ENCODE measurements around the gene SPATC1L. TPM values are rescaled to one million over a fixed set of nuclear protein-coding genes. Genes with fewer than 3 reads are reported as not detected.

SPATC1L gene
- total RNA-seq, 4 donors from 2014 or later, result 1.3 to 22.0 (median 7.0) TPM

DNA sequence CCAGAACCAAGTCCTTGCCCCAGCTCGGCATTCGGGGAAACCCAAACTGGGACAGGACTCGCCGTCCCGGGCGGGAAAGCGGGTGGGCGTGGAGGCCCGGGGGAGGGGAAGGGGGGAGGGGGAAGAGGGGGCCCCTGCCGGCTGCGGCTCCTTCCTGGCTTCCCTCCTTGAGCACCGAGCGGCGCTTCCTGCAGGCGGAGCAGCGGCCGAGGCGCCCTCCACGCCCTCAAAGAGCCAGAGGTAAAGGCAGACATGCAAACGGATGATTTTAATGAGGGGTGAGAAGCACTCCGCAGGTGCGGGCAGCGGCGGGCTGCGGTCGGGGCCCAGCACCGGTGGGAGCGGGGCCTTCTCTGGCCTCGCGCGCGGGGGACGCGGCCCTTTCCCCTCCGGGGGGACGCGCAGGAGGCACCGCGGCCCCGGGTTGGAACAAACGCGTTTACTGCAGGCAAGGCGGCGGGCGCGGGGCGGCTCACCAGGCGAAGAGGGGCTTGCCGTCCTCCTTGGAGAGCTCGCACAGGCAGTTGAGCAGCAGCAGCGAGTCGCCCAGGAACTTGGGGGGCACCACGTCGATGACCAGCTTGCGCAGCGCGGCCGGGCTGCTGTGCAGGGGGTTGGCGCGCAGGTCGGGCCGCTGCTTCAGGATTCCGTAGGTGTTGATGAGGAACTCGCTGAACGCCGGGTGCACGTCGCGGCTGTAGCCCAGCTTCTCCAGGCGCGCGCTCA lies 23.2 kb downstream of the SPATC1L start:
- Histone ChIP-seq H3K4me1 (peaks cover 0 to 14% (median 0%) of the 10 kb centered on the region in 4 donors), H3K9me3 (no peaks in the 10 kb centered on the region), H3K4me3 (peak overlapping the region in 1 of 4 donors; percentile 22), H3K27ac (replicated peaks in 1 of 4) (no peak overlapping the region), H3K27me3 (peaks cover 0 to 46% (median 2%) of the 10 kb centered on the region in 4 donors), H3K36me3 (peaks cover 0 to 20% (median 0%) of the 10 kb centered on the region in 4 donors)
- intact Hi-C loops (cut with DNase I), result no loop called here
- TF ChIP-seq, protein P1, sequence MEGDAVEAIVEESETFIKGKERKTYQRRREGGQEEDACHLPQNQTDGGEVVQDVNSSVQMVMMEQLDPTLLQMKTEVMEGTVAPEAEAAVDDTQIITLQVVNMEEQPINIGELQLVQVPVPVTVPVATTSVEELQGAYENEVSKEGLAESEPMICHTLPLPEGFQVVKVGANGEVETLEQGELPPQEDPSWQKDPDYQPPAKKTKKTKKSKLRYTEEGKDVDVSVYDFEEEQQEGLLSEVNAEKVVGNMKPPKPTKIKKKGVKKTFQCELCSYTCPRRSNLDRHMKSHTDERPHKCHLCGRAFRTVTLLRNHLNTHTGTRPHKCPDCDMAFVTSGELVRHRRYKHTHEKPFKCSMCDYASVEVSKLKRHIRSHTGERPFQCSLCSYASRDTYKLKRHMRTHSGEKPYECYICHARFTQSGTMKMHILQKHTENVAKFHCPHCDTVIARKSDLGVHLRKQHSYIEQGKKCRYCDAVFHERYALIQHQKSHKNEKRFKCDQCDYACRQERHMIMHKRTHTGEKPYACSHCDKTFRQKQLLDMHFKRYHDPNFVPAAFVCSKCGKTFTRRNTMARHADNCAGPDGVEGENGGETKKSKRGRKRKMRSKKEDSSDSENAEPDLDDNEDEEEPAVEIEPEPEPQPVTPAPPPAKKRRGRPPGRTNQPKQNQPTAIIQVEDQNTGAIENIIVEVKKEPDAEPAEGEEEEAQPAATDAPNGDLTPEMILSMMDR (IDR thresholded peaks at IDR 0.05), result no peak
- no peak for TF ChIP-seq POLR2A (IDR thresholded peaks at IDR 0.05; ENCODE audit: low read depth)
- TF ChIP-seq POLR2AphosphoS5 (IDR thresholded peaks at IDR 0.05), result no peak
- 98% methylated on average over 47 of the region's 72 CpGs for WGBS
- DNase-seq (ENCODE audit: extremely low spot score), result no peak

DNA sequence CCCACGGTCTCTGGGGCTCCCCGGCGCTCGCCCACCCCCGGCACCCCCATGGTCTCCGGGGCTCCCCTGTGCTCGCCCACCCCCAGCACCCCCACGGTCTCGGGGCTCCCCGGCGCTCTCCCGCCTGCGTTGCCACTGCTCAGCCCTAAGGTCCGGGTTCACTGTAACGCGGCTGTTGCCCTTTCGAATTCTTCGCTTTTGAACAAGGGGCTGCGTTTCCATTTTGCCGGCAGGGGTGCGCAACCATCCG lies 23.7 kb downstream of the SPATC1L start:
- 92% methylated on average over 20 of the region's 22 CpGs for WGBS
- Histone ChIP-seq H3K36me3 (peaks cover 0 to 20% (median 0%) of the 10 kb centered on the region in 4 donors), H3K27ac (replicated peaks in 1 of 4) (no peak overlapping the region), H3K9me3 (no peaks in the 10 kb centered on the region), H3K27me3 (peaks cover 0 to 41% (median 2%) of the 10 kb centered on the region in 4 donors), H3K4me3 (no peak overlapping the region), H3K4me1 (peaks cover 0 to 14% (median 0%) of the 10 kb centered on the region in 4 donors)
- intact Hi-C loops (cut with DNase I), result no loop called here
- DNase-seq (ENCODE audit: extremely low spot score), result no peak
- TF ChIP-seq EP300 (IDR thresholded peaks at IDR 0.05) (no peak), POLR2AphosphoS5 (IDR thresholded peaks at IDR 0.05) (no peak), POLR2A (IDR thresholded peaks at IDR 0.05; ENCODE audit: low read depth) (no peak)
- TF ChIP-seq, protein P1 (IDR thresholded peaks at IDR 0.05), result no peak

DNA sequence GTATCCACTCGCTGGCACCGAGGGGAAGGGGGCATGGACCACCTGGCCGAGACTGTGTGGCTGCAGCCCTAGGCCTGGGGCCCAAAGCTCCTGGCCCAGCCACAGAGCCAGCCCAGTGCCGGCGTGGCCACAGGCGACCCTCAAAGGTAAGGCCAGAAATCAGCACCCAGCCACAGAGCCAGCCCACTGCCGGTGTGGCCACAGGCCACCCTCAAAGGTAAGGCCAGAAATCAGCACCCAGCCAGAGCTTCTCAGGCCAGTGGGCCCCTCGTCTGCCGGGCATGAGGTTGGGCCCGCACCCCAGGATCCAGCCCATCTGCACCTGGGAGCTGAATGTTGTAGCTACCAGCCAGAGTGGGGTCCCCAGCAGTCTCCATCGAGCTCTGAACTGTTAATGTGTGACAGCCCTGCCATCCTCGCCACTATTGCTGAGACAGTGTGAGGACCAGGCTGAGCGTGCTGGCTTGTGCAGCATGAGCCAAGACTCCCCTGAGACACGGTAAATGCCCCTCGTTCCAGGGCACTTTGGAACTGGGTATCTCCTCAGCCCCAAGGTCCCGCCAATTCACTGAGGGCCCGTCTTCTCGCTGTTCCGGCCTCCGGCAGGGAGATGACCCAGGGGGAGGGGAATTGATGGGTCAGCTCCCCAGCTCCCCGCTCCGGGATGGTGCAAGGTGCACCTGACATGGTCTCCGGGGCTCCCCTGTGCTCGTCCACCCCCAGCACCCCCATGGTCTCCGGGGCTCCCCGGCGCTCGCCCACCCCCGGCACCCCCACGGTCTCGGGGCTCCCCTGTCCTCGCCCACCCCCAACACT lies 24.2 kb downstream of the SPATC1L start:
- TF ChIP-seq POLR2AphosphoS5 (IDR thresholded peaks at IDR 0.05), result no peak
- TF ChIP-seq, protein P1 (IDR thresholded peaks at IDR 0.05), result no peak
- no peak for TF ChIP-seq EP300 (IDR thresholded peaks at IDR 0.05)
- TF ChIP-seq POLR2A (IDR thresholded peaks at IDR 0.05; ENCODE audit: low read depth), result no peak
- peaks cover 0 to 38% (median 2%) of the 10 kb centered on the region in 4 donors for H3K27me3 ChIP-seq
- H3K4me1 ChIP-seq, result peaks cover 0 to 14% (median 0%) of the 10 kb centered on the region in 4 donors
- intact Hi-C loops (cut with DNase I), result no loop called here
- DNase-seq (ENCODE audit: extremely low spot score), result no peak
- H3K27ac ChIP-seq (replicated peaks in 1 of 4), result no peak overlapping the region
- H3K4me3 ChIP-seq, result no peak overlapping the region
- H3K36me3 ChIP-seq, result peaks cover 0 to 20% (median 0%) of the 10 kb centered on the region in 4 donors
- WGBS, result 94% methylated on average over 25 of the region's 32 CpGs
- H3K9me3 ChIP-seq, result no peaks in the 10 kb centered on the region

DNA sequence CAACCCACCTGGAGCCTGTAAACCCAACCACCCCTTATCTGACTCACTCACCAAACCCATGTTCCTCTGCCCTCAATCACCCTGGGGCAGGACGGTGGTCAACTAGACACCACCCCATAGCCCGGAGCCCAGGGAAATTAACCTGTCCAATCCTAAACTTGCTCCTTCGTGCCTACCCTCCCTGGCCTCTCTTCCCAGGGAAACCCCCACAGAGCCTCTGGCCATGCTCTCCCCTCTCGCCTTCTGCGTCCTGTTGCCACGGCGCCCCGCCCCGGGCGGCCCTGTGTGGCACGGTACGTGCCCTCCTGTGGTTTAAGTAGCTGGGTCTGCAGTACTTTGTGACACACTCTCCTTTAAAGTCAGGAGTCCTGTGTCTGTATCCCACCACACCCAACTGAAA lies 24.9 kb downstream of the SPATC1L start:
- TF ChIP-seq EP300 (IDR thresholded peaks at IDR 0.05), result no peak
- TF ChIP-seq, protein P1 (IDR thresholded peaks at IDR 0.05), result no peak
- TF ChIP-seq POLR2A (IDR thresholded peaks at IDR 0.05; ENCODE audit: low read depth), result no peak
- no peak overlapping the region for H3K4me3 ChIP-seq
- no peak for DNase-seq (ENCODE audit: extremely low spot score)
- H3K27ac ChIP-seq (replicated peaks in 1 of 4), result no peak overlapping the region
- intact Hi-C loops (cut with DNase I), result no loop called here
- peaks cover 0 to 14% (median 0%) of the 10 kb centered on the region in 4 donors for H3K4me1 ChIP-seq
- H3K9me3 ChIP-seq, result no peaks in the 10 kb centered on the region
- peaks cover 0 to 20% (median 0%) of the 10 kb centered on the region in 4 donors for H3K36me3 ChIP-seq
- WGBS, result over 99% methylated on average over 12 of the region's 12 CpGs
- peaks cover 0 to 33% (median 2%) of the 10 kb centered on the region in 4 donors for H3K27me3 ChIP-seq
